ENCODE measurements around the gene NEDD4L.
A peak's percentile ranks its signal among the peaks of the same experiment; 100 is the strongest.
"Not testable (repeated sequence)": the region's sequence is repeated elsewhere in the genome, so short reads cannot be mapped to it uniquely, and the experiment has no call there.

The NEDD4L gene

GRCh38 chr18:58026395-58026794 is 17.6 kb upstream of the NEDD4L start:
- no peak for DNase-seq (ENCODE audit: extremely low read depth in 1 of 2, low read depth in 1 of 2)

GRCh38 chr18:58026857-58027256 is 17.2 kb upstream of the NEDD4L start:
- DNase-seq (ENCODE audit: extremely low read depth in 1 of 2, low read depth in 1 of 2) = no peak

- DNase-seq (ENCODE audit: extremely low read depth in 1 of 2, low read depth in 1 of 2) = no peak
Measured at GRCh38 chr18:58027341-58027740, 16.7 kb upstream of the NEDD4L start.

- no peak for DNase-seq (ENCODE audit: extremely low read depth in 1 of 2, low read depth in 1 of 2)
Measured at GRCh38 chr18:58028109-58028784, 15.8 kb upstream of the NEDD4L start.

- no peak for DNase-seq (ENCODE audit: extremely low read depth in 1 of 2, low read depth in 1 of 2)
Measured at GRCh38 chr18:58032233-58032632, 11.8 kb upstream of the NEDD4L start.

GRCh38 chr18:58033216-58033615 is 10.8 kb upstream of the NEDD4L start:
- no peak for DNase-seq (ENCODE audit: extremely low read depth in 1 of 2, low read depth in 1 of 2)

GRCh38 chr18:58034370-58034769 is 9.7 kb upstream of the NEDD4L start:
- no peak for DNase-seq (ENCODE audit: extremely low read depth in 1 of 2, low read depth in 1 of 2)

GRCh38 chr18:58037163-58037562 is 6.9 kb upstream of the NEDD4L start:
- DNase-seq (ENCODE audit: extremely low read depth in 1 of 2, low read depth in 1 of 2) = no peak

- DNase-seq (ENCODE audit: extremely low read depth in 1 of 2, low read depth in 1 of 2) = no peak
Measured at GRCh38 chr18:58038063-58038462, 6.0 kb upstream of the NEDD4L start.

GRCh38 chr18:58041633-58042032 is 2.4 kb upstream of the NEDD4L start:
- DNase-seq (ENCODE audit: extremely low read depth in 1 of 2, low read depth in 1 of 2) = no peak

GRCh38 chr18:58042826-58043490 is 1.1 kb upstream of the NEDD4L start:
- DNase-seq (ENCODE audit: extremely low read depth in 1 of 2, low read depth in 1 of 2) = no peak

- peak in 1 of 2 donors; percentile 16 for DNase-seq (ENCODE audit: extremely low read depth in 1 of 2, low read depth in 1 of 2)
Measured at GRCh38 chr18:58044370-58045241, 580 bp downstream of the NEDD4L start.

- peak in 1 of 2 donors; percentile 13 for DNase-seq (ENCODE audit: extremely low read depth in 1 of 2, low read depth in 1 of 2)
Measured at GRCh38 chr18:58045242-58046092, 1.4 kb downstream of the NEDD4L start.

GRCh38 chr18:58046093-58046793 is 2.2 kb downstream of the NEDD4L start:
- no peak for DNase-seq (ENCODE audit: extremely low read depth in 1 of 2, low read depth in 1 of 2)

GRCh38 chr18:58046794-58047555 is 2.9 kb downstream of the NEDD4L start:
- no peak for DNase-seq (ENCODE audit: extremely low read depth in 1 of 2, low read depth in 1 of 2)

GRCh38 chr18:58047556-58047882 is 3.5 kb downstream of the NEDD4L start:
- DNase-seq (ENCODE audit: extremely low read depth in 1 of 2, low read depth in 1 of 2) = no peak

- DNase-seq (ENCODE audit: extremely low read depth in 1 of 2, low read depth in 1 of 2) = no peak
Measured at GRCh38 chr18:58048081-58048642, 4.1 kb downstream of the NEDD4L start.

GRCh38 chr18:58049000-58049688 is 5.1 kb downstream of the NEDD4L start:
- DNase-seq (ENCODE audit: extremely low read depth in 1 of 2, low read depth in 1 of 2) = no peak

GRCh38 chr18:58050963-58051362 is 6.9 kb downstream of the NEDD4L start:
- DNase-seq (ENCODE audit: extremely low read depth in 1 of 2, low read depth in 1 of 2) = not testable (repeated sequence)
